PC-3 (cell line): ENCODE measurements around the gene CERS6.

Experiments
- CTCF ChIP-seq: fragments of 300-600 bp; sonication (generic); conservative IDR thresholded peaks from 2 replicates; pipeline ENCODE4 v1.5.1; 2017; ENCODE audit warnings: antibody characterized with exemption, low read depth, mild to moderate bottlenecking, low read length
- EZH2 ChIP-seq: fragments of 300-600 bp; sonication (generic); IDR thresholded peaks from one replicate; pipeline ENCODE4 v1.6.1; 2017; ENCODE audit warnings: antibody characterized with exemption, mild to moderate bottlenecking, low read length; ENCODE audit not compliant: unreplicated experiment

- TF ChIP-seq EZH2 (no peak), CTCF (no peak)
Measured at GRCh38 chr2:168789776-168790175, 333.7 kb downstream of the CERS6 start.
